Neural progenitor cell (in vitro differentiated cells): ENCODE data around the gene COG4. TPM values are rescaled to one million over a fixed set of nuclear protein-coding genes. Genes with fewer than 3 reads are reported as not detected.

ENCODE experiments used
- DNase-seq: peaks from one replicate; pipeline ENCODE4 v3.0.0-alpha.2; 2016; ENCODE audit warnings: low spot score
- H2AFZ ChIP-seq: fragments of 200-600 bp; sonication (generic); replicated peaks from 2 replicates; pipeline ENCODE4 v1.6.1; 2016; ENCODE audit warnings: antibody characterized with exemption
- H3F3A ChIP-seq: fragments of 200-600 bp; sonication (generic); 2 replicates; pipeline ENCODE4 v1.6.1; 2016; ENCODE audit warnings: antibody characterized with exemption, low read depth
- H3K27ac ChIP-seq: fragments of 200-600 bp; sonication (generic); 2 replicates; pipeline ENCODE4 v1.5.1; 2016; ENCODE audit warnings: mild to moderate bottlenecking
- H3K27me3 ChIP-seq: fragments of 200-600 bp; sonication (generic); 2 replicates; pipeline ENCODE4 v1.6.1; 2016; ENCODE audit warnings: mild to moderate bottlenecking, moderate library complexity
- H3K36me3 ChIP-seq: fragments of 200-600 bp; sonication (generic); 2 replicates; pipeline ENCODE4 v1.5.1; 2016
- H3K4me1 ChIP-seq: fragments of 200-600 bp; sonication (generic); 2 replicates; pipeline ENCODE4 v1.6.1; 2016; ENCODE audit warnings: mixed run types
- H3K4me2 ChIP-seq: fragments of 200-600 bp; sonication (generic); 2 replicates; pipeline ENCODE4 v1.6.1; 2016
- H3K4me3 ChIP-seq: fragments of 200-600 bp; sonication (generic); 2 replicates; pipeline ENCODE4 v1.5.1; 2016
- H3K79me2 ChIP-seq: fragments of 200-600 bp; sonication (generic); 2 replicates; pipeline ENCODE4 v1.6.1; 2016; ENCODE audit warnings: low read depth
- H3K9ac ChIP-seq: fragments of 200-600 bp; sonication (generic); 2 replicates; pipeline ENCODE4 v1.6.1; 2016
- H3K9me3 ChIP-seq: fragments of 200-600 bp; sonication (generic); 2 replicates; pipeline ENCODE4 v1.5.1; 2016; ENCODE audit warnings: low read depth
- H4K20me1 ChIP-seq: fragments of 200-600 bp; sonication (generic); 2 replicates; pipeline ENCODE4 v1.6.1; 2016; ENCODE audit warnings: low read depth
- H3K27ac Mint-ChIP-seq: 3 replicates; pipeline ENCODE4 v1.8.0; 2021; ENCODE audit warnings: mixed read lengths
- H3K27me3 Mint-ChIP-seq: 2 replicates; pipeline ENCODE4 v1.8.0; 2022; ENCODE audit warnings: low read depth, mild to moderate bottlenecking, inconsistent platforms, moderate library complexity, mixed read lengths; ENCODE audit not compliant: insufficient read depth
- H3K36me3 Mint-ChIP-seq: 3 replicates; pipeline ENCODE4 v1.8.0; 2021; ENCODE audit warnings: mixed read lengths
- H3K4me1 Mint-ChIP-seq: 3 replicates; pipeline ENCODE4 v1.8.0; 2021; ENCODE audit warnings: mixed read lengths
- H3K4me3 Mint-ChIP-seq: 3 replicates; pipeline ENCODE4 v1.8.0; 2021; ENCODE audit warnings: mild to moderate bottlenecking, moderate library complexity, mixed read lengths
- H3K9me3 Mint-ChIP-seq: 3 replicates; pipeline ENCODE4 v1.8.0; 2020; ENCODE audit warnings: mixed read lengths
- EZH2 ChIP-seq: fragments of 200-600 bp; sonication (generic); IDR thresholded peaks from 2 replicates; pipeline ENCODE4 v1.6.1; 2017; ENCODE audit warnings: antibody characterized with exemption, mild to moderate bottlenecking, moderate library complexity
- EZH2phosphoT487 ChIP-seq: fragments of 200-600 bp; sonication (generic); IDR thresholded peaks from 2 replicates; pipeline ENCODE4 v1.6.1; 2017; ENCODE audit warnings: antibody characterized with exemption
- total RNA-seq: library from RNA; depleted of rRNA; stranded (reverse); fragments of >200 nt; gene quantifications from 2 replicates; pipeline ENCODE4 v1.2.3, GENCODE V29; 2015; ENCODE audit warnings: low replicate concordance
- TF ChIP-seq, protein P1 (sequence below): fragments of 200-600 bp; sonication (generic); IDR thresholded peaks from 2 replicates; pipeline ENCODE4 v1.5.1; 2017; ENCODE audit warnings: antibody characterized with exemption, mild to moderate bottlenecking

COG4 gene
- total RNA-seq, 1 donor from 2014 or later = 62.4 TPM

DNA sequence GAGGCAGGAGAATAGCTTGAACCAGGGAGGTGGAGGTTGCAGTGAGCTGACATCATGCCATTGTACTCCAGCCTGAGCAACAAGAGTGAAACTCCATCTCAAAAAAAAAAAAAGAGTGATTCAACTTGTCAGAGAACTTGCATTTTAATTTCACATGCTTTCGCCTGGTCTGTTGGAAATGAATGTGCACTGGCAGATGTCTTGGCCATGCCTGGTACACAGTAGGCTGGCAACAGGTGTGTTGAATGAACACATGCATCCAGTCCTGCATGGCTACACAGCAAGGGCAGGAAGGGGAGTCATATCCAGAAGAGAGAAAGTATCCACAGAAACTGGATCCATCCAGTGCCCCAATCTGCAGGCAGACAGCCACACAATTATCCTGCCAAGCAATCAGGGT, 11.5 kb downstream of the COG4 start:
- DNase-seq = no peak
- Mint-ChIP-seq H3K9me3 (no peaks in the 10 kb centered on the region), H3K36me3 (peaks cover 25% of the 10 kb centered on the region), H3K4me3 (no peak overlapping the region), H3K27ac (no peak overlapping the region), H3K27me3 (peaks cover 2% of the 10 kb centered on the region), H3K4me1 (no peaks in the 10 kb centered on the region)
- Histone ChIP-seq H4K20me1 (no peaks in the 10 kb centered on the region), H3K9me3 (no peaks in the 10 kb centered on the region), H3K4me2 (no peak overlapping the region), H3K9ac (no peak overlapping the region), H3K36me3 (no peaks in the 10 kb centered on the region), H3K4me3 (no peak overlapping the region), H3F3A (no peaks in the 10 kb centered on the region), H3K4me1 (no peaks in the 10 kb centered on the region), H3K27me3 (no peaks in the 10 kb centered on the region), H2AFZ (no peak overlapping the region), H3K27ac (no peak overlapping the region), H3K79me2 (no peaks in the 10 kb centered on the region)
- TF ChIP-seq EZH2 (no peak), EZH2phosphoT487 (no peak)
- TF ChIP-seq, protein P1, sequence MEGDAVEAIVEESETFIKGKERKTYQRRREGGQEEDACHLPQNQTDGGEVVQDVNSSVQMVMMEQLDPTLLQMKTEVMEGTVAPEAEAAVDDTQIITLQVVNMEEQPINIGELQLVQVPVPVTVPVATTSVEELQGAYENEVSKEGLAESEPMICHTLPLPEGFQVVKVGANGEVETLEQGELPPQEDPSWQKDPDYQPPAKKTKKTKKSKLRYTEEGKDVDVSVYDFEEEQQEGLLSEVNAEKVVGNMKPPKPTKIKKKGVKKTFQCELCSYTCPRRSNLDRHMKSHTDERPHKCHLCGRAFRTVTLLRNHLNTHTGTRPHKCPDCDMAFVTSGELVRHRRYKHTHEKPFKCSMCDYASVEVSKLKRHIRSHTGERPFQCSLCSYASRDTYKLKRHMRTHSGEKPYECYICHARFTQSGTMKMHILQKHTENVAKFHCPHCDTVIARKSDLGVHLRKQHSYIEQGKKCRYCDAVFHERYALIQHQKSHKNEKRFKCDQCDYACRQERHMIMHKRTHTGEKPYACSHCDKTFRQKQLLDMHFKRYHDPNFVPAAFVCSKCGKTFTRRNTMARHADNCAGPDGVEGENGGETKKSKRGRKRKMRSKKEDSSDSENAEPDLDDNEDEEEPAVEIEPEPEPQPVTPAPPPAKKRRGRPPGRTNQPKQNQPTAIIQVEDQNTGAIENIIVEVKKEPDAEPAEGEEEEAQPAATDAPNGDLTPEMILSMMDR = no peak

DNA sequence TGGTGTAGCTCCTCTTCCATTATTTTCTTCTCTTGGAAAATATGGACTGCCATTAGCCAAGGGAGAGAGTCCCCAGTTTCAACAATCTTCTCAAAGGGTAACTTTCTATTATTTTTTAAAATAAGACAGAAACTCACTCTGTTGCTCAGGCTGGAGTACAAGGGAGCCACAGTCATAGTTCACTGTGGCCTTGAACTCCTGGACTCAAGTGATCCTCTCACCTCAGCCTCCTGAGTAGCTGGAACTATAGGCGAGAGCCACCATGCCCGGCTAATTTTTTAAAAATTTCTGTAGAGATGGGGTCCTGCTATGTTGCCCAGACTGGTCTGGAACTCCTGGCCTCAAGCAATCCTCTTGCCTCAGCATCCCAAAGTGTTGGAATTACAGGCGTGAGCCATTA, 13.1 kb downstream of the COG4 start:
- no peaks in the 10 kb centered on the region for H3K79me2 ChIP-seq
- DNase-seq = no peak
- H3K36me3 Mint-ChIP-seq = peaks cover 21% of the 10 kb centered on the region
- H3K4me1 Mint-ChIP-seq = no peaks in the 10 kb centered on the region
- H3K4me1 ChIP-seq = no peaks in the 10 kb centered on the region
- TF ChIP-seq, protein P1 = no peak
- TF ChIP-seq EZH2 = no peak
- H4K20me1 ChIP-seq = no peaks in the 10 kb centered on the region
- H3K9me3 Mint-ChIP-seq = no peaks in the 10 kb centered on the region
- no peak overlapping the region for H2AFZ ChIP-seq
- H3K27me3 Mint-ChIP-seq = peaks cover 2% of the 10 kb centered on the region
- H3K27ac Mint-ChIP-seq = no peak overlapping the region
- no peak overlapping the region for H3K27ac ChIP-seq
- H3K4me3 Mint-ChIP-seq = no peak overlapping the region
- H3K4me2 ChIP-seq = no peak overlapping the region
- no peak overlapping the region for H3K9ac ChIP-seq
- no peaks in the 10 kb centered on the region for H3K9me3 ChIP-seq
- no peaks in the 10 kb centered on the region for H3F3A ChIP-seq
- H3K27me3 ChIP-seq = no peaks in the 10 kb centered on the region
- H3K4me3 ChIP-seq = no peak overlapping the region
- no peaks in the 10 kb centered on the region for H3K36me3 ChIP-seq

DNA sequence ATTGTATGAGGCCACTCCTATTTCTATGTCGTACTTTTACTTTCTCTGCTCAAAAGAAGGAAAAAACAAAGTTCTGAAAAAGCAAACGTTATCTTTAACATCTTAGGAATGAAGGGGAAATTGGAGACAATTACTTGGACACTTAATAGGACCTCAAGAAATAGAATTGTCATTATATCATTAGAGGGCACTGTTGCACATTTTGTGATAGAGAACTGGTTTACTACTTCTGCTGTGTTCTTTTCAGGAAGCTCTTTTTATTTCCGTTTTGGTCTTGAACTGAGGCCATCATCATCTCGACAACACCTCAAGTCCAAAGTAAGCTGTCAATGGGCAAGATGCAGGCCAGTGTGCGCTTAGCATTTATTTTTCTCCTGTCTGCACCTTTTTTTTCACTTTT, 14.6 kb downstream of the COG4 start:
- Histone ChIP-seq H3K36me3 (no peaks in the 10 kb centered on the region), H3K4me2 (no peak overlapping the region), H3K9ac (no peak overlapping the region), H3K27ac (no peak overlapping the region), H3K4me1 (no peaks in the 10 kb centered on the region), H3K4me3 (no peak overlapping the region), H4K20me1 (no peaks in the 10 kb centered on the region), H3K9me3 (no peaks in the 10 kb centered on the region), H3F3A (no peaks in the 10 kb centered on the region), H3K79me2 (no peaks in the 10 kb centered on the region), H3K27me3 (no peaks in the 10 kb centered on the region), H2AFZ (no peak overlapping the region)
- peaks cover 2% of the 10 kb centered on the region for H3K27me3 Mint-ChIP-seq
- H3K36me3 Mint-ChIP-seq = peaks cover 18% of the 10 kb centered on the region
- TF ChIP-seq, protein P1 = peak; percentile 15
- no peak for TF ChIP-seq EZH2phosphoT487
- TF ChIP-seq EZH2 = no peak
- H3K4me3 Mint-ChIP-seq = no peak overlapping the region
- H3K9me3 Mint-ChIP-seq = no peaks in the 10 kb centered on the region
- no peaks in the 10 kb centered on the region for H3K4me1 Mint-ChIP-seq
- no peak for DNase-seq
- H3K27ac Mint-ChIP-seq = no peak overlapping the region
